ENCODE results near the gene OBSL1.

- TF ChIP-seq, protein P1, sequence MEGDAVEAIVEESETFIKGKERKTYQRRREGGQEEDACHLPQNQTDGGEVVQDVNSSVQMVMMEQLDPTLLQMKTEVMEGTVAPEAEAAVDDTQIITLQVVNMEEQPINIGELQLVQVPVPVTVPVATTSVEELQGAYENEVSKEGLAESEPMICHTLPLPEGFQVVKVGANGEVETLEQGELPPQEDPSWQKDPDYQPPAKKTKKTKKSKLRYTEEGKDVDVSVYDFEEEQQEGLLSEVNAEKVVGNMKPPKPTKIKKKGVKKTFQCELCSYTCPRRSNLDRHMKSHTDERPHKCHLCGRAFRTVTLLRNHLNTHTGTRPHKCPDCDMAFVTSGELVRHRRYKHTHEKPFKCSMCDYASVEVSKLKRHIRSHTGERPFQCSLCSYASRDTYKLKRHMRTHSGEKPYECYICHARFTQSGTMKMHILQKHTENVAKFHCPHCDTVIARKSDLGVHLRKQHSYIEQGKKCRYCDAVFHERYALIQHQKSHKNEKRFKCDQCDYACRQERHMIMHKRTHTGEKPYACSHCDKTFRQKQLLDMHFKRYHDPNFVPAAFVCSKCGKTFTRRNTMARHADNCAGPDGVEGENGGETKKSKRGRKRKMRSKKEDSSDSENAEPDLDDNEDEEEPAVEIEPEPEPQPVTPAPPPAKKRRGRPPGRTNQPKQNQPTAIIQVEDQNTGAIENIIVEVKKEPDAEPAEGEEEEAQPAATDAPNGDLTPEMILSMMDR (IDR thresholded peaks at IDR 0.05): no peak
- TF ChIP-seq POLR2A (IDR thresholded peaks at IDR 0.05): no peak
Observed at GRCh38 chr2:219536967-219537366, 34.4 kb downstream of the OBSL1 start.

Measured in testis (tissue), 2 donors.